H9 (cell line): ENCODE measurements around the gene CES5A. TPM values are rescaled to one million over a fixed set of nuclear protein-coding genes. Genes with fewer than 3 reads are reported as not detected.

Experiments
- DNase-seq: peaks from one replicate; pipeline ENCODE4 v3.0.0-alpha.2; 2017
- H2AFZ ChIP-seq: one replicate; pipeline ENCODE4 v1.6.1; 2013; ENCODE audit warnings: mild to moderate bottlenecking, low read length, control low read depth, moderate library complexity
- H2AK5ac ChIP-seq: 2 replicates; pipeline ENCODE4 v1.6.1; 2013; ENCODE audit warnings: low read length, control low read depth, mixed read lengths; ENCODE audit not compliant: insufficient read length
- H2BK120ac ChIP-seq: one replicate; pipeline ENCODE4 v1.6.1; 2013; ENCODE audit warnings: low read depth, mild to moderate bottlenecking, low read length, control low read depth, inconsistent platforms; ENCODE audit not compliant: poor library complexity, severe bottlenecking
- H2BK12ac ChIP-seq: 2 replicates; pipeline ENCODE4 v1.6.1; 2013; ENCODE audit warnings: low read length, control low read depth, mixed read lengths, low read depth; ENCODE audit not compliant: insufficient read length
- H2BK15ac ChIP-seq: 2 replicates; pipeline ENCODE4 v1.6.1; 2013; ENCODE audit warnings: low read depth, low read length, control low read depth
- H2BK20ac ChIP-seq: one replicate; pipeline ENCODE4 v1.6.1; 2013; ENCODE audit warnings: low read depth, mild to moderate bottlenecking, low read length, control low read depth, inconsistent platforms; ENCODE audit not compliant: poor library complexity, severe bottlenecking
- H2BK5ac ChIP-seq: 2 replicates; pipeline ENCODE4 v1.6.1; 2013; ENCODE audit warnings: low read length, control low read depth, mixed read lengths; ENCODE audit not compliant: insufficient read length
- H3K14ac ChIP-seq: 2 replicates; pipeline ENCODE4 v1.6.1; 2013; ENCODE audit warnings: low read length, control low read depth; ENCODE audit not compliant: insufficient read depth
- H3K18ac ChIP-seq: 2 replicates; pipeline ENCODE4 v1.6.1; 2013; ENCODE audit warnings: low read depth, mild to moderate bottlenecking, mixed read lengths, low read length, control low read depth; ENCODE audit not compliant: insufficient read length
- H3K23ac ChIP-seq: 2 replicates; pipeline ENCODE4 v1.6.1; 2013; ENCODE audit warnings: low read length, control low read depth, mixed read lengths, low read depth; ENCODE audit not compliant: insufficient read length
- H3K23me2 ChIP-seq: 2 replicates; pipeline ENCODE4 v1.6.1; 2013; ENCODE audit warnings: low read depth, mild to moderate bottlenecking, mixed read lengths, low read length, control low read depth; ENCODE audit not compliant: insufficient read length, poor library complexity, severe bottlenecking
- H3K27ac ChIP-seq: 2 replicates; pipeline ENCODE4 v1.5.1; 2013; ENCODE audit warnings: low read length, control low read depth, mixed read lengths, low read depth; ENCODE audit not compliant: insufficient read length
- H3K27me3 ChIP-seq: 2 replicates; pipeline ENCODE4 v1.6.1; 2013; ENCODE audit warnings: low read length, control low read depth, inconsistent platforms; ENCODE audit not compliant: insufficient read depth
- H3K4ac ChIP-seq: 2 replicates; pipeline ENCODE4 v1.6.1; 2013; ENCODE audit warnings: low read depth, mild to moderate bottlenecking, control low read depth, inconsistent platforms, low read length, moderate library complexity
- H3K4me1 ChIP-seq: 2 replicates; pipeline ENCODE4 v1.6.1; 2013; ENCODE audit warnings: low read length, control low read depth, inconsistent platforms; ENCODE audit not compliant: insufficient read depth
- H3K4me2 ChIP-seq: 2 replicates; pipeline ENCODE4 v1.6.1; 2013; ENCODE audit warnings: low read length, control low read depth, mixed read lengths; ENCODE audit not compliant: insufficient read length, insufficient read depth
- H3K56ac ChIP-seq: 2 replicates; pipeline ENCODE4 v1.6.1; 2013; ENCODE audit warnings: low read depth, mild to moderate bottlenecking, mixed read lengths, low read length, control low read depth; ENCODE audit not compliant: insufficient read length
- H3K79me1 ChIP-seq: 2 replicates; pipeline ENCODE4 v1.6.1; 2013; ENCODE audit warnings: low read depth, mild to moderate bottlenecking, moderate library complexity, low read length, control low read depth, inconsistent platforms; ENCODE audit not compliant: insufficient read depth, poor library complexity, severe bottlenecking
- H3K79me2 ChIP-seq: 2 replicates; pipeline ENCODE4 v1.6.1; 2013; ENCODE audit warnings: low read length, control low read depth, inconsistent platforms; ENCODE audit not compliant: insufficient read depth
- H3K9ac ChIP-seq: 2 replicates; pipeline ENCODE4 v1.6.1; 2013; ENCODE audit warnings: low read length, control low read depth, mixed read lengths; ENCODE audit not compliant: insufficient read length; ENCODE audit errors: extremely low read depth
- H3K9me3 ChIP-seq: one replicate; pipeline ENCODE4 v1.6.1; 2013; ENCODE audit warnings: low read depth, low read length, inconsistent platforms; ENCODE audit not compliant: control insufficient read depth
- H3T11ph ChIP-seq: one replicate; pipeline ENCODE4 v1.6.1; 2013; ENCODE audit warnings: mild to moderate bottlenecking, low read length, control low read depth, inconsistent platforms
- H4K20me1 ChIP-seq: one replicate; pipeline ENCODE4 v1.6.1; 2013; ENCODE audit not compliant: control insufficient read depth, insufficient read length, insufficient read depth
- H4K5ac ChIP-seq: 2 replicates; pipeline ENCODE4 v1.6.1; 2013; ENCODE audit warnings: low read depth, mild to moderate bottlenecking, mixed read lengths, low read length, control low read depth; ENCODE audit not compliant: insufficient read length
- H4K8ac ChIP-seq: replicated peaks from 2 replicates; pipeline ENCODE4 v1.6.1; 2013; ENCODE audit warnings: low read length, control low read depth, mixed read lengths, low read depth; ENCODE audit not compliant: insufficient read length
- H4K91ac ChIP-seq: 2 replicates; pipeline ENCODE4 v1.6.1; 2013; ENCODE audit warnings: low read depth, mild to moderate bottlenecking, moderate library complexity, mixed read lengths, low read length, control low read depth; ENCODE audit not compliant: insufficient read length
- H3K27ac Mint-ChIP-seq, 3 experiments: 2 replicates in 2 of 3; 3 replicates in 1 of 3; pipeline ENCODE4 v1.8.0; 2020 to 2021; ENCODE audit warnings: mixed read lengths in 3 of 3, mild to moderate bottlenecking in 1 of 3, moderate library complexity in 1 of 3
- H3K27me3 Mint-ChIP-seq: 2 replicates; pipeline ENCODE4 v1.8.0; 2021; ENCODE audit warnings: low read depth, mild to moderate bottlenecking, moderate library complexity, mixed read lengths
- H3K36me3 Mint-ChIP-seq, 3 experiments: 2 replicates in 2 of 3; 3 replicates in 1 of 3; pipeline ENCODE4 v1.8.0; 2020 to 2021; ENCODE audit warnings: low read depth in 3 of 3, mixed read lengths in 3 of 3; ENCODE audit not compliant: insufficient read depth in 1 of 3
- H3K4me1 Mint-ChIP-seq, 2 experiments: 2 replicates each; pipeline ENCODE4 v1.8.0; 2020; ENCODE audit warnings: mixed read lengths in 2 of 2
- H3K4me3 Mint-ChIP-seq, 2 experiments: 2 replicates in 1 of 2; 3 replicates in 1 of 2; pipeline ENCODE4 v1.8.0; 2020 to 2021; ENCODE audit warnings: mild to moderate bottlenecking in 2 of 2, mixed read lengths in 2 of 2, moderate library complexity in 1 of 2
- H3K9me3 Mint-ChIP-seq, 2 experiments: 2 replicates in 1 of 2; 3 replicates in 1 of 2; pipeline ENCODE4 v1.8.0; 2020; ENCODE audit warnings: mild to moderate bottlenecking in 2 of 2, mixed read lengths in 2 of 2, moderate library complexity in 1 of 2
- WGBS: extraction: QIAGEN DNeasy Blood & Tissue Kit; methylation state at CpG from one replicate; pipeline ENCODE4 v1.1.7; 2013; ENCODE audit warnings: missing lambda C conversion rate, low lambda C conversion rate, mixed read lengths; ENCODE audit not compliant: insufficient read length; ENCODE audit errors: extremely low coverage; 5-methylcytosine and 5-hydroxymethylcytosine counted together
- total RNA-seq: library from RNA; stranded (reverse); gene quantifications from 2 replicates; pipeline ENCODE4 v1.2.1, GENCODE V29; 2021
- TF ChIP-seq, protein P1 (sequence below): fragments of 200-600 bp; sonication (generic); conservative IDR thresholded peaks from 3 replicates; pipeline ENCODE4 v1.8.0; 2021; ENCODE audit warnings: antibody characterized with exemption, mild to moderate bottlenecking

The CES5A gene
- total RNA-seq, 1 experiment from 2014 or later = not detected

DNA sequence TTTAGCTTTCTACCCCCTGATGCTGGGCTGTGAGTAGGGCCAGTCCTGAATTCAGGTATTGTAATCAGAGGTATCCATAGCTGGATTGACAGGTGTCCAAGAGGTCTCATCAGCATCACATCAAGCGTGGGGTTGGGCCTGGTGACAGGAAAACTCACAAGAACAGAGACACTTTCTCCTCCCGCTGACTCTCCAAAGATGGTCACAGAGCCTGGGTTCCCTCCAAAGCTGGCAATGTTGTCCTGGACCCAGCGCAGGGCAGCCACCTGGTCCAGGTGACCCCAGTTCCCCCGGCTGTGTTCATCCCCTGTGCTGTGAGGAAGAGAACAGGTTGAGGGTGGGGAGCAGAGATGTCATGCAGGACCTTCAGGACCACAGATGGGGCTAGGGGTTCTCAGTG, 54.0 kb downstream of the CES5A start:
- Histone ChIP-seq H2AK5ac (no peak overlapping the region), H3K4me1 (no peaks in the 10 kb centered on the region), H4K5ac (no peak overlapping the region), H4K20me1 (no peaks in the 10 kb centered on the region), H2BK5ac (no peak overlapping the region), H3K27me3 (no peaks in the 10 kb centered on the region), H3K27ac (no peak overlapping the region), H3K4ac (no peak overlapping the region), H2BK12ac (no peak overlapping the region), H3K9ac (no peak overlapping the region), H4K8ac (no peak overlapping the region), H3K18ac (no peak overlapping the region), H3K9me3 (no peaks in the 10 kb centered on the region), H3K79me2 (no peaks in the 10 kb centered on the region), H3K23ac (no peak overlapping the region), H2AFZ (no peak overlapping the region), H3K4me2 (no peak overlapping the region), H3K56ac (no peak overlapping the region), H3T11ph (no peak overlapping the region), H3K23me2 (no peaks in the 10 kb centered on the region), H2BK15ac (no peak overlapping the region), H3K79me1 (no peaks in the 10 kb centered on the region), H3K14ac (no peak overlapping the region), H4K91ac (no peak overlapping the region), H2BK20ac (no peak overlapping the region), H2BK120ac (no peak overlapping the region)
- no peak for DNase-seq
- H3K4me3 Mint-ChIP-seq = no peak overlapping the region
- H3K4me1 Mint-ChIP-seq = no peaks in the 10 kb centered on the region
- no CpG with 5 or more reads among the region's 4 CpGs for WGBS
- no peaks in the 10 kb centered on the region; a peak in 1 of 5 replicates for H3K9me3 Mint-ChIP-seq
- H3K27ac Mint-ChIP-seq = no peak overlapping the region
- no peaks in the 10 kb centered on the region for H3K36me3 Mint-ChIP-seq
- TF ChIP-seq, protein P1, sequence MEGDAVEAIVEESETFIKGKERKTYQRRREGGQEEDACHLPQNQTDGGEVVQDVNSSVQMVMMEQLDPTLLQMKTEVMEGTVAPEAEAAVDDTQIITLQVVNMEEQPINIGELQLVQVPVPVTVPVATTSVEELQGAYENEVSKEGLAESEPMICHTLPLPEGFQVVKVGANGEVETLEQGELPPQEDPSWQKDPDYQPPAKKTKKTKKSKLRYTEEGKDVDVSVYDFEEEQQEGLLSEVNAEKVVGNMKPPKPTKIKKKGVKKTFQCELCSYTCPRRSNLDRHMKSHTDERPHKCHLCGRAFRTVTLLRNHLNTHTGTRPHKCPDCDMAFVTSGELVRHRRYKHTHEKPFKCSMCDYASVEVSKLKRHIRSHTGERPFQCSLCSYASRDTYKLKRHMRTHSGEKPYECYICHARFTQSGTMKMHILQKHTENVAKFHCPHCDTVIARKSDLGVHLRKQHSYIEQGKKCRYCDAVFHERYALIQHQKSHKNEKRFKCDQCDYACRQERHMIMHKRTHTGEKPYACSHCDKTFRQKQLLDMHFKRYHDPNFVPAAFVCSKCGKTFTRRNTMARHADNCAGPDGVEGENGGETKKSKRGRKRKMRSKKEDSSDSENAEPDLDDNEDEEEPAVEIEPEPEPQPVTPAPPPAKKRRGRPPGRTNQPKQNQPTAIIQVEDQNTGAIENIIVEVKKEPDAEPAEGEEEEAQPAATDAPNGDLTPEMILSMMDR = no peak
- H3K27me3 Mint-ChIP-seq = peaks cover 50% of the 10 kb centered on the region
